HG03469 (cell line): ENCODE data around the gene DAZAP2.
"Not testable (repeated sequence)": the region's sequence is repeated elsewhere in the genome, so short reads cannot be mapped to it uniquely, and the experiment has no call there.

Experiments used
- ATAC-seq: cut with Tn5 transposase; IDR thresholded peaks from one replicate; pipeline ENCODE4 v1.9.1; 2021; ENCODE audit warnings: mild to moderate bottlenecking, moderate library complexity, moderate number of reproducible peaks; ENCODE audit not compliant: unreplicated experiment

Gene DAZAP2

DNA sequence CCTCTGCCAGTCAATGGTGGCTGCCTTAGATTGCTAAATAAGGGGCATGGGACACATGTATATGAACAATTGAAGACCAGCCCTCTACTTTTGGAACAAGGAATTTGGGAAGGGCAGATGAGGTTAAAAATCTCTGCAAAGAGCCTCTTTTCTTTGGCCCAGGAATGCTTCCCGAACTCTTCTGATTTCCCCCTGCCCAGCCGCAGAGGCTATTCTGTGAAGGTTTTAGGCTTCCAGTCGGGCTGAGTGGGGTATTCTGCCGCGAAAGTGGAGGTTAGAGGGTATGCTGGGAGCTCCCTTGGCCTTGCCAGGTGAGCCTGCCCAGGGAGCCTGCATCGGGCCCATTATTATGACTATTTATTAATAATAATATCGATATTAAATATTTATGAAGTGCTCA lies 22.0 kb upstream of the DAZAP2 start:
- no peak for ATAC-seq

DNA sequence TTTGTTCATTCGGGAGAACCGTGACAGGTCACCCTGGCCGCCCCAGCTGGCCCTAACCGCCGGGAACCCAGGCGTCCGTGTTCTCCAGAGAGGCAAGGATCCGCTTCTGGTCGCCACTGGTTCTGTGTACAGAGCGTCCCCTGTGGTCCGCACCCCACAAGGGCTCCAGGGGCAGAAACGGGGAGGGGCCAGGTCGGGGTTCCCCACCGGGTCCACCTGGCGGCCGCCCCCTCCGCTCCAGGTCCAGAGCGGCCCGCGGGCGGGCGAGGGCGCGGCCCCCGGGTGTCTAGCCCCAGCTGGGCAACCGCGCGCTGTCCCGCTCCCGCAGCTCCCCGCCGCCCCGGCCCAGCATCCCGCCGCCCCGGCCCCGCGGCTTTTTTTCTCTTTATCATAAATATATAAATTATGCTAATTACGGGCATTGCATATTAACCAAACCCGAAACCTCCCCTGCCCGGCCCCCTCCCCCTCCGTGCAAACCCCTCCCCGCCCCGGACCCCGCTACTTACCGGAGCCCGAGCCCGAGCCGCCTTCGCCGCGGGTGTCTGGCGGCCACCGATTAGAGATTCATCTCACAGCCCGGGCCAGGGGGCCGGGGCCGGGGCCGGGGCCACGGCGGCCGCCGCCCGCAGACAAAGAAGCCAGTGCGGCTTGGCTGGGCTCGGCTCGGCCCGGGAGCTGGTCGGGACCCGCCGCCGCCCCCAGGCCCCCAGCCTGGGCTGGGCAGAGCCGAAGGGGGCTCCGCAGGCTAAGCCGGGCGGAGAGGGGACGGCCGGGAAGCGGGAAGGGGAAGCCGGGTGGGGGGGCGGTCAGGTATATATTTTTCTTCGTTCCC lies 21.3 kb upstream of the DAZAP2 start:
- ATAC-seq: no peak

DNA sequence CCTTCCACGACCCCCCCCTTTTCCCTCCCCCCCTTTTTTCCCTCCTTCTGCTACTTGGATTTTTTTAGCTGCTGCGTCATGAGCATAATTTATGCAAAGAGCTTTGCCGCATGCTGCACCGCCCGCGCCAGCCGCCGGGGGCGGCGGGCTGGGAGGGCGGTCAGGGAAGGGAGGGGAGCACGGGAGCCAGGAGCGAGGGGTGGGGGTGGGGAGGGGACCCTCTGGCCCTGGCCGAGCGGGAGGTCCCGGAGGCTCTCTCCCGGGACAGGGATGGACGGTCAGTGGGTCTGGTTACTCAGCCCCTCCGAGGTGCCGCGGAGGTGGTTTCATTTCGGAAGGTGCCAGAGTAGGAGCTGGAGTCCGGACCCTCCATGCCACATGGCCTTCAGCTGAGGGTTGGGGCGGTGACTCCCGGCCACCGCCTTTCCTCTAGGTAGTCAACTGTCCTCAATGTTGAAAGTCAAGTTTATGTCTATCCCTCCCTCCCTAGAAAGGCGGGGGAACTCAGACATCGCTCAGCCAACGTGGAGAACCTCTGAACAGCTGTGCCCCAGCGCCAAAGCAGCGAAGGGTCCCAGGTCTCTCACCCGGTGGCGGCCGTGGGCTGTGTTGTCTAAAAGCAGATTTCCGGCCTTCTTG lies 20.5 kb upstream of the DAZAP2 start, which contains the start of gene POU6F1:
TSS of gene POU6F1 (minus strand) at position 95 of the 639 bp plus-strand sequence. CDS start 11,226 bp downstream, outside the sequence.
- no peak for ATAC-seq

DNA sequence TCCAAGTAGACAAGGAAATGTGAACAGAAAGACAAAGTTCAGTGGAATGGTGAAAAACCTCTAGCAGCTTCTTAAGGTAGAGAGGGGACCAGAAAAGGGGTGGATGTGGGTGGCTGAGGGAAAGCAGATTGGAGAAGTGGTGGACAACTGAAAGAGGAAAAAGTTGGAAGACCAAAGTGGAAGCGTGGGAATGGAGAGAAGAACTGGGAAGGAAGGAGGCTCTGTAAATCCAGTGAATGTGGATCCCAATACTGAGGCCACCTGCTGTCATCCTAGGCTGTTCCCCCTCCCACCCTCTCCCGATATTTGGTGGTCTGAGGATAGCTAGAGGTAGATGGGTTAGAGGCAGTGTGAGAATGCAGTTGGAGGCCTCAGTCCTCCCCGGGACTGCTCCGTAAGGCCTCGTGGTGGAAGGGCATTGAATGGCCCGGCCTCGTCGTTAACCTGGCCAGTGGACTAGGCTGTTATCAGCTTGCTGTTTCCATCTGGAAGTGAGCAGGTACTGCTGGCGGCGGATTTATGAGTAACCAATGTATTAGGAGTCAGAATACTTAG lies 19.9 kb upstream of the DAZAP2 start:
- ATAC-seq: no peak

DNA sequence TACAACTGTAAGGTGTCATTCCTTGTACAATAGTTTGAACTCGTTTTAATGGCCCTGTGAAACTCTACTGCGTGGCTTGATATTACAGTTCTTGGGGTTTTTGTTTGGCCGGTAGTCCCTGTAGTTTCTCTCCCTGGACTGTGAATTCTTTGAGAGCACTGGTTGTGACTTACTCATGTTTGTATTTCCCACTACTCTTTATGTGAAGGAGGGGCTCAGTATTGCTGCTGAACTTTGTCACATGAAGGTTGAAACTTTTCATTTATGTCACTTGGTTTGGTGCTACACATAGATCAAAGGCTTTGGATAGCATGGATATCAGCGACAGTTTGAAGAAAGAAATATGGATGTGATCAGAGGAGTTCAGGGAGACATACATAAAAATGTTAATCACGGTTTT lies 19.3 kb upstream of the DAZAP2 start:
- no peak for ATAC-seq

DNA sequence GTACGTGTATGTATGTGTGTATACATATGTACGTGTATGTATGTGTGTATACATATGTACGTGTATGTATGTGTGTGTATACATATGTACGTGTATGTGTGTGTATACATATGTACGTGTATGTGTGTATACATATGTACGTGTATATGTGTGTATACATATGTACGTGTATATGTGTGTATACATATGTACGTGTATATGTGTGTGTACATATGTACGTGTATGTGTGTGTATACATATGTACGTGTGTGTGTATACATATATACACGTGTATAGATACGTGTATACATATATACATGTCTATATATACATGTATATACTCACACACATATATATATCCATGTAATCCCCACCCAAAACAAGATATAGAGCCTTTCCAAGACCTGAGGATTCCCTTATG lies 18.8 kb upstream of the DAZAP2 start:
- ATAC-seq: not testable (repeated sequence)

DNA sequence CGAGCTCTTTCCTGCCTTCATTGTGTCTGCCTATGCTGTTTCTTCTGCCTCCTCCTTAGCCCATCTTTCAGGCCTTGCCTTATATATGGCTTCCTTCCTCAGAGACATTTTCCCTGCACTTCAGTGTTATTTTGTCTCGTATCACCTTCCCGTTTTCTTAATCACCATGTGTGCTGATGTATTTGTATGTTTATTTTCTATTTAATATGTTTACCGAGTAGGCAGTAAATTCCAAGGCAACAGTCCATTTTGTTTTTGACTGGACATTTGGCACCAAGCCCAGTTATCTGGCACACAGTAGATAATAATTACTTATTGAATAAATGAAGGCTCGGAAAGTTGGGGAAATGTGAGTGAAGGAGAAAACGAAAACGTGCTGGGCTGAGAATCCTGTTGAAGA lies 16.2 kb upstream of the DAZAP2 start:
- no peak for ATAC-seq

DNA sequence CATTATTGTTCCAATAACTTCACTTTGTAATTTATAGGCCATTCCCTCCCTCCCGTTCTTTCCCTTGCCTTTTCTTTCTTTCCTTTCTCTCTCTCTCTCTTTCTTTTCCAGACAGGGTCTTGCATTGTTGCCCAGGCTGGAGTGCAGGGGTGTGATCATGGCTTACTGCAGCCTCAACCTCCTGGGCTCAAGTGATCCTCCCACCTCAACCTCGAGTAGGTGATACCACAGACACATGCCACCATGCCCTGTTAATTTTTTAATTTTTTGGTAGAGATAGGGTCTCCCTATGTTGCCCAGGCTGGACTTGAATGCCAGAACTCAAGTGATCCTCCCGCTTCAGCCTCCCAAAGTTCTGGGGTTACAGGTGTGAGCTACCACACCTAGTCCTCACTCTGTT lies 14.0 kb upstream of the DAZAP2 start:
- ATAC-seq: no peak

DNA sequence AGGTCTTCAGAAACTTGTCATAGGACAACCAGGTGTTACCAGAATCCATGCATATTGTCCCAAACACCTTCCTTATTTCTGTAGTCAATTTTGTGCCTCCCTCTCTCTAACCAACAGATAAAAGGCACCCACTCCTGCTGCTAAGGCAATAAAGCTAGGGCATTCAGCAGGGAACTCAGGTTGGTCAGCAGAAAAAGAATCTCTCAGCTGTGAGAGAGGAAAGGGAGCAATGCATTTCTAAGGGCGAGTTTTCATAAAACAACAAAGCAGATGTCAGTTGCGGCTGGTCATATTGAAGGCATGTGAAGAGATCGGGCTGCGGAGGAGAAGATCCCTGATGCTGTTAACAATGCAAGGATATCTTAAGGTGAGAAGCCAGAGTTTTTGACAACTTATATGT lies 13.4 kb upstream of the DAZAP2 start:
- no peak for ATAC-seq

DNA sequence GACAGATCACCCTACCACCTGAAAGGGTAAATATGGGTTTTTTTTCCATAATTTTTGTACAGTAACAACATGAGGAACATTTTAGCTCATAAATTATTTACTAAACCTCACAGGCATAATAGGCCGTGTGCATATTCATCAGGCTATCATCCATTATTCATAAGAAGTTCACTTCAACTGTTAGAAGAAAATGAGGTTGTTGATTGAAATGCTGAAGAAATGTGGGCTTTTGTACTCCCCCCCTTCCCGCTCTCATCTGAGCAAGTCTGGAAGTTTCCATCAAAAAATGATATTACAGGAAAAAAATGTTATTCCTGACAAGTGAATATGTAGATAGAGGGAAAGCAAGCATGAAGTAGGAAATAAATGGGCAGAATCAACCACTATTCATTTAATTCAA lies 12.9 kb upstream of the DAZAP2 start:
- ATAC-seq: no peak

DNA sequence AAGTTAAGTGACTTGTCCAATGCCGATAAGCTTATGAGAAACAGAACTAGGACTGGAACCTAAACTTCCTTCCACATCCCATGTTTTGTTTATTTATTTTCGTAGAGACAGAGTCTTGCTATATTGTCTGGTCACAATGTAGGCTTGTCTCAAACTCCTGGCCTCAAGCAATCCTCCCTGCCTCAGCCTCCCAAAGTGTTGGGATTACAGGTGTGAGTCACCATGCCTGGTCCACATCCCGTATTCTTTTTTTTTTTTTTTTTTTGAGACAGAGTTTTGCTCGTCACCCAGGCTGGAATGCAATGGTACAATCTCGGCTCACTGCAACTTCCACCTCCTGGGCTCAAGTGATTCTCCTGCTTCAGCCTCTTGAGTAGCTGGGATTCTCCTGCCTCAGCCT lies 11.5 kb upstream of the DAZAP2 start:
- not testable (repeated sequence) for ATAC-seq

DNA sequence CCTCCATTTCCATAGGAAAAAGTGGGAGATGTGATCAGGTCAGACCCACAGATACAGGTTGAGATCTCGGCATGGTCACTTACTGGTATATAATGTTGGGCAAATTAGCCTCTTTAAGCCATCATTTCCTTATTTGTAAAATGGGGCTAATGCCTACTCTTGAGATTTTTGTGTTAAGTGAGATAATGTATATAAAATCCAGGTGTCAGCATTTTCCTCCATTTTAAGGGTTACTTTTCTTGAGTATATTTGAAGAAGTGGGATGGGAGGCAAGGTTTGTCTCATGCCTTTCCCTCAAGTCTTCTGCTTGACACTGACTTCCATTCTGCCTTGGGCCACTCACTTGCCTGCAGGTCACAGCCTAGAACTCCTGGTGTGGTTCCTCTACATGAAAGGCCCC lies 10.7 kb upstream of the DAZAP2 start:
- no peak for ATAC-seq

DNA sequence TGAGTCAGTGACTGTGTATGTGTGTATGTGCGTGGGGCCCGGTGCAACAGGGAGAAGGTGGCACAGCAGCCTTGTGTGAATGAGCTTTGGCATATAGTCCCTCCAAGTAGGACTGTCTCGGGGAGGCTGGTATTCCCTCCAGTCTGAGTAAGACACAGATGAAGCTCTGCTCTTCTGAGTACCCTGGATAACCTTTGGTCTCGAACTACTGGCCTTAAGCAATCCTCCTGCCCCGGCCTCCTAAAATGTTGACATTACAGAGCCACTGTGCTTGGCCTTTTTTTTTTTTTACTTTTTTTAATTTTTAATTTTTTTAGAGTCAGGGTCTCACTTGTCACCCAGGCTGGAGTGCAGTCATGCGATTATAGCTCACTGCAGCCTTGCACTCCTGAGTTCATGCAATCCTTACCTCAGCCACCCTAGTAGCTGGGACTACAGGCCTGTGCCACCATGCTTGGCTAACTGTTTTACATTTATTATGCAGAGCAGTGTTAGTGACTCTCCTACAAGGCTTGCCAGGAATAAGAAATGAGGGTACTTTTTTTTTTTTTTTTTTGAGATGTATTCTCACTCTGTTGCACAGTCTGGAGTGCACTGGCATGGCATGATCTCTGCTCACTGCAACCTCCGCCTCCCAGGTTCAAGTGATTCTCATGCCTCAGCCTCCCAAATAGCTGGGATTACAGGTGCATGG lies 9.4 kb upstream of the DAZAP2 start:
- ATAC-seq: no peak

DNA sequence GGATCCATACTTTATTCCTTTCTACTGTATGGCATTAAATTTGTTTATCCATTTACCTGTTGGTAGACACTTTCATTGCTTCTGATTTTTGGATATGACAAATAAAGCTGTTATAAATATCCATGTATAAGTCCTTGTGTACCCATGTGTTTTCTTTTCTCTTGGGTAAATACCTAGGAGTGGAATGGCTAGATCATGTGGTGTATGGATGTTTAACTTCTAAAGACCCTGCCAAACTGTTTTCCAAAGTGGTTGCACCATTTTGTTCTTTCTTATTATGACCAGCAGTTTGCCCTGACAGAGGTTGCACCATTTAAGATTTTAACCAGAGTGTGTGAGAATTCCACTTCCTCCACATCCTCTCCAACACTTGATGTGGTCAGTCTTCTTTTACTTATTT lies 6.0 kb upstream of the DAZAP2 start:
- no peak for ATAC-seq

DNA sequence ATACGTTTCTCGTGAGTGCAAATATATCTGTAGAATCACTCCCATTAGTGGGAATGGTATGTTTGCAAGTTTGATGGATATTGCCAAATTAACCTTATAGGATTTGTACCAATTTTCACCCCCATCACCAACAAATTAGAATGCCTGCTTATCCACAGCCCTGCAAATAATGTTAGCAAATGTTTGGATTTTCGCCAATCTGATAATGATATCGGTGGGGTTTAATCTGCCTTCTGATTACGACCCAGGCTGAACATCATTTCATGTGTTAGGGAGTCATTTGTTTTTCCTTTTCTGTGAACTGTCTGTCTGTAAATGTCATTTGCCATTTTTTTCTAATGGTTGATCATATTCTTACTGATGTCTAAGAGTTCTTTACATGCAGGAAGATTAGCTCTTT lies 4.1 kb upstream of the DAZAP2 start:
- ATAC-seq: no peak

DNA sequence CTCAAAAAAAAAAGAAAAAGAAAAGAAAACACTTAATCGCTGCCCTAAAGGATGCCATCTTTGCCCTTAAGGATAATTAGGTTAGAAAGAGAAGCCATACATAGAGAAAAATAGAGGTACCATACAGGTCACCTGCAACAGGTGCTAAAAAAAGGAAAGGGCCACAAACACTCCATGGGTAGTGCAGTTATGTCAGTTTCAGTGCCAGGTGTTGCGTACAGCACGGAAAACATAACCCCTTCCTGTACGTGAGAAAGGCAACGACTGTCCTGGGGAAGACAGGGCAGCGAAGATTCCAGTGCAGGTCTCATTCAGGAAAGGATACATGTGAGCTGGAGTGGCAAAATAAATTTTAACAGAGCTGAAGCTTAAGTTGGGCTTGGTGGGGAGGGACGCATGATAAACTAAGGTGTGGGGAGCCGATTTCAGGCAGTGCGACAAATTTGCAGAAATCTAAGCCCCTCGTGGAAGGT lies 553 bp upstream of the DAZAP2 start:
- no peak for ATAC-seq

DNA sequence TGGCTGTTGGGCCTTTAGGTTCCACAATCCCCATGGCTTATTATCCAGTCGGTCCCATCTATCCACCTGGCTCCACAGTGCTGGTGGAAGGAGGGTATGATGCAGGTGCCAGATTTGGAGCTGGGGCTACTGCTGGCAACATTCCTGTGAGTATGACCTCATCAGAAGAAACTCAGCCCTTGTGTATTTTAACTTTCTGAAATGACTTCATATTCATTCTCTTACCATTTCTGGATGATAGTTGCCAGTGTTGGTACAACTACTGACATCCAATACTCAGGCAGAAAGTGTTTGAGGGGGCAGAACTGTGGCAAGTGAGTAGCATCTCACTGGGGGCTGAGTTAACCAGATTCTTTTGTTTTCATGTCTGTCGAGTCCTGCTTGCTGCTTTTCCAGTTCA lies 2.3 kb downstream of the DAZAP2 start:
- ATAC-seq: no peak

DNA sequence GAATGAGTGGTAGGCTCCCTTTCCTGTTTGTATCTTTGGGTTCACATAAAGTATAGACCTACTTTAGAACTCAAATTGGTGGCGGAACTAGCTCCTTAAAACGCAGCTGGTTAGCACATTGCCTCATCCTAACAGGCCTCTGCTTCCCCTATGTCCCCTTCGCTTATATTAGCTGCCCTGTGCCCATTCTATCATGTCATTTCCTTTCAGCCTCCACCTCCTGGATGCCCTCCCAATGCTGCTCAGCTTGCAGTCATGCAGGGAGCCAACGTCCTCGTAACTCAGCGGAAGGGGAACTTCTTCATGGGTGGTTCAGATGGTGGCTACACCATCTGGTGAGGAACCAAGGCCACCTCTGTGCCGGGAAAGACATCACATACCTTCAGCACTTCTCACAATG lies 3.5 kb downstream of the DAZAP2 start:
- ATAC-seq: no peak

DNA sequence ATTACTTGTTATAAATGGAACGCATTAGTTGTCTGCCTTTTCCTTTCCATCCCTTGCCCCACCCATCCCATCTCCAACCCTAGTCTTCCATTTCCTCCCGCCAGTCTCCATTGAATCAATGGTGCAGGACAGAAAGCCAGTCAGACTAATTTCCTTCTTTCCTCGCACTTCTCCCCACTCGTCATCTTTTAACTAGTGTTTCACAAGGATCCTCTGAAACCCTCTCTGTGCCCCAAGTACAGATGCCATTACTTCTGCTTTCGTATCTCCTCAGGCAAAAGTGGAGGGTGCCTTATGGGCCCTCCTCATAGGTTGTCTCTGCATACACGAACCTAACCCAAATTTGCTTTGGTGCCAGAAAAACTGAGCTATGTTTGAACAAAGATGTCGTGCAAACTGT lies 4.2 kb downstream of the DAZAP2 start:
- no peak for ATAC-seq

DNA sequence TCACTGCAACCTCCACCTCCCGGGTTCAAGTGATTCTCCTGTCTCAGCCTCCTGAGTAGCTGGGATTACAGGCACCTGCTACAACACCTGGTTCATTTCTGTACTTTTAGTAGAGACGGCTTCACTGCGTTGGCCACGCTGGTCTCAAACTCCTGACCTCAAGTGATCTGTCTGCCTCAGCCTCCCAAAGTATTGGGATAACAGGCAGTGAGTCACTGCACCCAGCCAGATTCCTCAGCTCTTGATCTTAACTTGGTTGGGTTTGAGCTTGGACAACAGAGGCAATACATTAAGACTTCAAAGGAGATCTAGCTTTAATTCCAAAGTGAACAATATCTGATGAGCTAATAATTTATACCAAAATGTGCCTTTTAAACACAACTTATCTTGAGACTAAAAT lies 5.6 kb downstream of the DAZAP2 start:
- no peak for ATAC-seq

DNA sequence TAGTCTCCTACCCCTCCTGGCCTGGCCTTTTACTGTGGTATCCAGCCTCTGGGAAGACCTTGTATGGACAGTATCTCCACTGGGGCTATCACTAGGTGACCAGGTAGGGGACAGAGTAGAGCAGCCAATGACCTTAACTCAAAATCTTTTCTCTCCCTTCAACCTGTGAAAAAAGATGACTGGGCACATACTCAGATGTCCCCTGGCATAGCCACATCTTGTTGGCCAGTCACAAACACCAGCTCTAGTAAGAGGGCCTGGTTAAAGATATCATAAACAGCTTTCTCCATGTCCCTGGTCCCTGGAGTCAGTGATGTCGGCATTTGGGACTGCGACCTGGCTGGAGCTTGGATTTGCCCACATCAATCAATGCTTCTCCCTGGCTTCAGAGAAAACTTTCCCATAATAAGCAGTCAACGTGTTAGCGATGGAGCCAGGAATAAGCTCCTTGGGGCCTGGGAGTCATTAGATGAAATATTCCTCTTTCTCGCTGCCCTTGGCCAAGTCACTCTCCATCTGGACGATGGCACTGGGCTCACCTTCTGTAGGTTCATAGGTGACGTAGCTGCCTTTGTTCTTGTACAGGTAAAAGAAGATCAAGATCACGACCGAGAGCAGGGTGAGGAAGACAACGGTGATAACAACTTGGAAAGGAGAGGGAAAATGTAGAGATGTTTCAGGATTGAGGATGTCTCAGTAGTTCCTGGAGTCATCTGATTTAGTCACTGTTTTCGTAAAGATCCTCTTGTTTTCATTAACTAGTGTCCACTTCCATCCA lies 7.0 kb downstream of the DAZAP2 start:
- ATAC-seq: no peak
